NCI-H2171 (cell line): ENCODE data around the gene SPIN1.
A peak's percentile ranks its signal among the peaks of the same experiment; 100 is the strongest.
"Not testable (repeated sequence)": the region's sequence is repeated elsewhere in the genome, so short reads cannot be mapped to it uniquely, and the experiment has no call there.

Experiments
- DNase-seq: peaks from one replicate; lab custom pipeline; 2025; lab: John Stamatoyannopoulos, UW

SPIN1 gene

GRCh38 chr9:88388203-88388885 lies at the start of gene SPIN1:
Gene SPIN1, plus strand, starts transcription at chr9:88388444. Its CDS starts 38,096 bp downstream, at chr9:88426540.
- DNase-seq = peak; percentile 73

- no peak for DNase-seq
These were observed 48.9 kb upstream of the SPIN1 start for GRCh38 chr9:88339317-88339716.

GRCh38 chr9:88342246-88342645 lies 46.0 kb upstream of the SPIN1 start:
- no peak for DNase-seq

- DNase-seq = no peak
These were observed 44.2 kb upstream of the SPIN1 start for GRCh38 chr9:88344013-88344412.

GRCh38 chr9:88350354-88350753 lies 37.9 kb upstream of the SPIN1 start:
- DNase-seq = not testable (repeated sequence)

GRCh38 chr9:88355166-88355565 lies 33.1 kb upstream of the SPIN1 start:
- no peak for DNase-seq

- not testable (repeated sequence) for DNase-seq
These were observed 31.0 kb upstream of the SPIN1 start for GRCh38 chr9:88357250-88357649.

- DNase-seq = no peak
These were observed 29.5 kb upstream of the SPIN1 start for GRCh38 chr9:88358723-88359122.

- no peak for DNase-seq
These were observed 28.3 kb upstream of the SPIN1 start for GRCh38 chr9:88359974-88360373.

GRCh38 chr9:88362681-88363080 lies 25.6 kb upstream of the SPIN1 start:
- no peak for DNase-seq

- DNase-seq = no peak
These were observed 24.6 kb upstream of the SPIN1 start for GRCh38 chr9:88363661-88364060.

GRCh38 chr9:88364706-88365105 lies 23.5 kb upstream of the SPIN1 start:
- DNase-seq = no peak

- no peak for DNase-seq
These were observed 17.9 kb upstream of the SPIN1 start for GRCh38 chr9:88370346-88370745.

- DNase-seq = no peak
These were observed 16.1 kb upstream of the SPIN1 start for GRCh38 chr9:88372103-88372654.

- no peak for DNase-seq
These were observed 15.2 kb upstream of the SPIN1 start for GRCh38 chr9:88373045-88373444.

GRCh38 chr9:88378317-88378716 lies 9.9 kb upstream of the SPIN1 start:
- DNase-seq = no peak

GRCh38 chr9:88379352-88379751 lies 8.9 kb upstream of the SPIN1 start:
- no peak for DNase-seq

GRCh38 chr9:88380118-88380517 lies 8.1 kb upstream of the SPIN1 start:
- DNase-seq = no peak

- DNase-seq = not testable (repeated sequence)
These were observed 6.9 kb upstream of the SPIN1 start for GRCh38 chr9:88381322-88381721.

- no peak for DNase-seq
These were observed 5.1 kb upstream of the SPIN1 start for GRCh38 chr9:88383176-88383575.

GRCh38 chr9:88386137-88386536 lies 2.1 kb upstream of the SPIN1 start:
- DNase-seq = not testable (repeated sequence)

GRCh38 chr9:88387036-88387551 lies 1.1 kb upstream of the SPIN1 start:
- DNase-seq = no peak

GRCh38 chr9:88387552-88388202 lies 567 bp upstream of the SPIN1 start:
- peak; percentile 27 for DNase-seq
